ENCODE data around the gene MIA2.

The MIA2 gene

DNA sequence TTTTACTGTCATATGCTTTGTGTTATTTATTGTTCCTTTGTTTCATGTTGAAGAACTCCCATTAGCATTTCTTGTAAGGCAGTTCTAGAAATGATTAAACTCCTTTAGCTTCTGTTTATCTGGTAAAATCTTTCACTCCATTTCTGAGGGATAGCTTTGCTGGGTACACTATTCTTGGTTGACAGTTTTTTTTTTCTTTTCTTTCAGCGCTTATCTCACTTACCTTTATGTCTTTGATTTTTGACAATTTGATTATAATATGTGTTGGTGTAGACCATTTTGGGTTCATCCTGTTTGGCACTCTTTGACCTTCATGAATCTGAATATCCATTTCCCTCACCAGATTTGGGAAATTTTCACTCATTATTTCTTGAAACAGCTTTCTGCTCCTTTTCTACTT, 182.4 kb downstream of the MIA2 start:
- H3K36me3 ChIP-seq (ENCODE audit: control insufficient read depth, insufficient read depth, low read length): no peaks in the 10 kb centered on the region
- no peak overlapping the region for H3K4me3 ChIP-seq (ENCODE audit: insufficient read depth, low read depth, low read length)
- H3K27ac ChIP-seq (ENCODE audit: insufficient read depth, low read depth, low read length, poor library complexity, severe bottlenecking): no peak overlapping the region
- H3K9me3 ChIP-seq (ENCODE audit: control insufficient read depth, low read length): peaks cover 2% of the 10 kb centered on the region
- no CpG with 5 or more reads among the region's 1 CpG for WGBS, 2 experiments
- H3K4me1 ChIP-seq (ENCODE audit: control insufficient read depth, insufficient read depth, low read length): no peaks in the 10 kb centered on the region
- H3K27me3 ChIP-seq (ENCODE audit: control insufficient read depth, insufficient read depth, low read length, poor library complexity, severe bottlenecking): no peaks in the 10 kb centered on the region

DNA sequence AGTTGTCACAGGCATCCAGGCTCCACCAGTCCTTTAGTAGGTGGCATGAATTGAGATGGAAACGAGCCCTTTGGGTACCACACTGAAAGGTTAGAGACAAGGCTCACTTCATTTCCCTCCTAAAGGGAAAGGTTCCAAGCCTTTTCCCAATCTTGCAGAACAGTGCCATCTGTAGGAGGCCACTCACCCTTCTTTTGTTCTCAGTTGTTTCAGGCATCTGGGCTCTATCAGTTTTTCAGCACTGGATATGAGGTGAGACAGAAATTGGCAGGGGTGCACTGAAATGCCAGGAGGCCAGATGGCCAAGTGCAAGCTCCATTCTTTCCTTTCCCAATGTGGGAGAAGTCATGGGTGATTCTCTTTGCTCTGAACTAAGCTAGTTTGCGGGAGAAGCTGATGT, 183.3 kb downstream of the MIA2 start:
- WGBS, 2 experiments: 87 to 91% methylated on average over 2 of the region's 2 CpGs
- Histone ChIP-seq H3K27ac (ENCODE audit: insufficient read depth, low read depth, low read length, poor library complexity, severe bottlenecking) (no peak overlapping the region), H3K9me3 (ENCODE audit: control insufficient read depth, low read length) (no peaks in the 10 kb centered on the region), H3K27me3 (ENCODE audit: control insufficient read depth, insufficient read depth, low read length, poor library complexity, severe bottlenecking) (no peaks in the 10 kb centered on the region), H3K36me3 (ENCODE audit: control insufficient read depth, insufficient read depth, low read length) (no peaks in the 10 kb centered on the region), H3K4me1 (ENCODE audit: control insufficient read depth, insufficient read depth, low read length) (no peaks in the 10 kb centered on the region), H3K4me3 (ENCODE audit: insufficient read depth, low read depth, low read length) (no peak overlapping the region)

DNA sequence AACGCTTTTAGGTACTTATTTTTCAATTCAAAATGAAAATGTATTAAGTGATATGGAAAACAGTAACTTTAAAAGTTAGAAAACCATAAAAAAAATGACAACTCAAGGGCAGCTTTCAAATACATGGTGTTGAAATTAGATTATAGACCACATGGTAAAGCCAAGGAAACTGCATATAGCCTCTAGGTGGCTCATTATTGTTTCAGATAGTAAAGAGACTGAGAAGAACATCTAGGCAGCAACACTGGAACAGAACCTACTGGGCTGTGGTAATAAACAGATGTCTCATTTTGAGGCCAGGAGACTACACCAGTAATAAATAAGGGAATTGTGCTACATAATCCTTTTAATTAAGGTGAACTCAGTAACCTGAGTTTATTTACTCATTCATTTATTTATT, 185.6 kb downstream of the MIA2 start:
- Histone ChIP-seq H3K4me3 (ENCODE audit: insufficient read depth, low read depth, low read length) (no peak overlapping the region), H3K4me1 (ENCODE audit: control insufficient read depth, insufficient read depth, low read length) (no peaks in the 10 kb centered on the region), H3K27me3 (ENCODE audit: control insufficient read depth, insufficient read depth, low read length, poor library complexity, severe bottlenecking) (no peaks in the 10 kb centered on the region), H3K9me3 (ENCODE audit: control insufficient read depth, low read length) (no peaks in the 10 kb centered on the region), H3K27ac (ENCODE audit: insufficient read depth, low read depth, low read length, poor library complexity, severe bottlenecking) (no peak overlapping the region), H3K36me3 (ENCODE audit: control insufficient read depth, insufficient read depth, low read length) (no peaks in the 10 kb centered on the region)
- WGBS, 2 experiments: 90 to 100% methylated on average over 1 of the region's 1 CpG

DNA sequence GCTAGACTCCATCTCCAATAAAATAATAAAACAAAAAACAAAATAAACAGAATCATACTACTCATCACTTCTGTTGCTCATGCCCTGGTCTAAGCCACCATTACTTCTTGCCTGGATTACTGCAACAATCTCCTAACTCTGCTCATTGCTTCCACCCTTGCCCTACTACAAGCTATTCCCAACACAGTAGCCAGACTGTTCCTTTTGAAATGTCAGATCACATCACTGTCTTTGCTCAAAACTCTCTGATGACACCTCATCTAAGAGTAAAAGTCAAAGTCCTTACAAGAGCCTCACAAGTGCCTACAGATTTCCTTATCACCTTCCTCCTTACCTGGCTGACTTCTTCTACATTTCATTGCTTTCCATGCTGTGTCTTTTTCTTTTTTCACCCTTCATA, 188.5 kb downstream of the MIA2 start:
- Histone ChIP-seq H3K4me1 (ENCODE audit: control insufficient read depth, insufficient read depth, low read length) (no peaks in the 10 kb centered on the region), H3K4me3 (ENCODE audit: insufficient read depth, low read depth, low read length) (no peak overlapping the region), H3K27ac (ENCODE audit: insufficient read depth, low read depth, low read length, poor library complexity, severe bottlenecking) (no peak overlapping the region), H3K27me3 (ENCODE audit: control insufficient read depth, insufficient read depth, low read length, poor library complexity, severe bottlenecking) (no peaks in the 10 kb centered on the region), H3K9me3 (ENCODE audit: control insufficient read depth, low read length) (no peaks in the 10 kb centered on the region), H3K36me3 (ENCODE audit: control insufficient read depth, insufficient read depth, low read length) (no peaks in the 10 kb centered on the region)

DNA sequence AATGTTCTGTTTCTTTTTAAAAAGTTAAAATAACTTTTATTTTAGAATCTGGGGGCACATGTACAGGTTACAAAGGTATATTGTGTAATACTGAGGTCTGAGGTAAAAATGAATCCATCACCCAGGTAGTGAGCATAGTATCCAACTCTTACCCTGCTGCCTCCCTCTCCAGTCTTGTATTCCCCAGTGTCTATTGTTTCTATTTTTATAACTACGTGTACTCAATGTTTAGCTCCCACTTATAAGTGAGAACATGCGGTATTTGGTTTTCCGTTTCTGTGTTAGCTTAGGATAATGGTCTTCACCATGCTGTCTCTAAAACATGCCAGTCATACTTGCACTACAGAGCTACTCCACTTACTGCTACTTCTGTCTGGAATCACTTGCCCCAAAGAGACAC, 190.1 kb downstream of the MIA2 start:
- H3K27me3 ChIP-seq (ENCODE audit: control insufficient read depth, insufficient read depth, low read length, poor library complexity, severe bottlenecking): no peaks in the 10 kb centered on the region
- no peaks in the 10 kb centered on the region for H3K36me3 ChIP-seq (ENCODE audit: control insufficient read depth, insufficient read depth, low read length)
- no peak overlapping the region for H3K27ac ChIP-seq (ENCODE audit: insufficient read depth, low read depth, low read length, poor library complexity, severe bottlenecking)
- H3K9me3 ChIP-seq (ENCODE audit: control insufficient read depth, low read length): no peaks in the 10 kb centered on the region
- WGBS, 2 experiments: 96% methylated on average over 3 of the region's 3 CpGs
- no peak overlapping the region for H3K4me3 ChIP-seq (ENCODE audit: insufficient read depth, low read depth, low read length)
- H3K4me1 ChIP-seq (ENCODE audit: control insufficient read depth, insufficient read depth, low read length): no peaks in the 10 kb centered on the region

DNA sequence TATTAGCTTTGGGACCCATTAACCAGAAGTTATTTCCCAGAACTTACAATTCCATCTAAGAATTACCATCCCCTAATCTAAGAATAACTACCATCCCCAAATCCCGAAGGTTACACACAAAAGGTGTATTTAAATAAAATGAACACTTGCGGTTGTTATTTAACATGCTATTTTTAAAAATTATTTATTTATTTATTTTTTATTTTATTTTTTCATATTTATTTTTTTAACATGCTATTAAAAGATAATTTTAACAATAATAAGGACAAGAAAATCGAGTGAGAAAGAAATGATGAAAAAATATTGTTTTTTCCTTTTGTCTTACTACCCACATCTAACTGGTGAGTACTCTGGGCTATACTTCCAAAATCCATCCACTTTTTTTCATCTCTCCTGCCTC, 192.2 kb downstream of the MIA2 start:
- no peaks in the 10 kb centered on the region for H3K9me3 ChIP-seq (ENCODE audit: control insufficient read depth, low read length)
- no peaks in the 10 kb centered on the region for H3K36me3 ChIP-seq (ENCODE audit: control insufficient read depth, insufficient read depth, low read length)
- H3K4me1 ChIP-seq (ENCODE audit: control insufficient read depth, insufficient read depth, low read length): peaks cover 7% of the 10 kb centered on the region
- WGBS, 2 experiments: 100% methylated on average over 1 of the region's 3 CpGs; no CpG with 5 or more reads in 1 of the 2 experiments
- H3K27ac ChIP-seq (ENCODE audit: insufficient read depth, low read depth, low read length, poor library complexity, severe bottlenecking): no peak overlapping the region
- H3K4me3 ChIP-seq (ENCODE audit: insufficient read depth, low read depth, low read length): no peak overlapping the region
- no peaks in the 10 kb centered on the region for H3K27me3 ChIP-seq (ENCODE audit: control insufficient read depth, insufficient read depth, low read length, poor library complexity, severe bottlenecking)

DNA sequence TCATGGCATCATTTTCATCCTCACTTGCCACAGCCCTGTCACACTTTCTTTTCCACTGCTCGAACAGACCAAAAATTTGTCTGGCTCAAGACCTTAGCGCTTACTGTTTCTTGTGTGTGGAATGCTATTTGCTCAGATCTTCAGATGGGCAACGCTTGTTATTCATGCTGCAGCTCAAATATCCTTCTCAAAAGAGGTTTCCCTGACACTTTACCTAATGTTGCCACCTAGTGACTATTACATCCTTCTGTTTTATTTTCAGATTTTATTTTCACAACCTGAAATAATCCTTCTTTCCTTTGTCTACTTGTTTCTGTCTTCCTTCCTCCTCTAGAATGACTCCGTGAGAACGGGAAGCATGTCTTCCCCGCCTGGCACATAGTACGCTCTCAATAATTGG, 192.9 kb downstream of the MIA2 start:
- Histone ChIP-seq H3K4me3 (ENCODE audit: insufficient read depth, low read depth, low read length) (no peak overlapping the region), H3K9me3 (ENCODE audit: control insufficient read depth, low read length) (no peaks in the 10 kb centered on the region), H3K27me3 (ENCODE audit: control insufficient read depth, insufficient read depth, low read length, poor library complexity, severe bottlenecking) (no peaks in the 10 kb centered on the region), H3K27ac (ENCODE audit: insufficient read depth, low read depth, low read length, poor library complexity, severe bottlenecking) (no peak overlapping the region), H3K4me1 (ENCODE audit: control insufficient read depth, insufficient read depth, low read length) (peaks cover 8% of the 10 kb centered on the region), H3K36me3 (ENCODE audit: control insufficient read depth, insufficient read depth, low read length) (no peaks in the 10 kb centered on the region)
- WGBS, 2 experiments: 69 to 75% methylated on average over 7 of the region's 7 CpGs

DNA sequence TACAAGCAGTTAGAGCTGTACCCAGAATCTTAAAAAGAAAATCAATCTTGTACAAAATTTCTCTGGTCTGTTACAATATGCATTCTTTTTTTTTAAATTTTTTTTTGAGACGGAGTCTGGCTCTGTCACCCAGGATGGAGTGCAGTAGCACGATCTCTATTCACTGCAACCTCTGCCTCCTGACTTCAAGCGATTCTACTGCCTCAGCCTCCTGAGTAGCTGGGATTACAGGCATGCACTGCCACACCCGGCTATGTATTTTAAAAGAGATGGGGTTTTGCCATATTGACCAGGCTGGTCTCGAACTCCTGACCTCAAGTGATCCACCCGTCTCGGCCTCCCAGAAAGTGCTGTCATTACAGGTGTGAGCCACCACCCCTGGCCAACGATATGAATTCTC, 194.4 kb downstream of the MIA2 start:
- Histone ChIP-seq H3K27me3 (ENCODE audit: control insufficient read depth, insufficient read depth, low read length, poor library complexity, severe bottlenecking) (no peaks in the 10 kb centered on the region), H3K36me3 (ENCODE audit: control insufficient read depth, insufficient read depth, low read length) (no peaks in the 10 kb centered on the region), H3K4me3 (ENCODE audit: insufficient read depth, low read depth, low read length) (no peak overlapping the region), H3K4me1 (ENCODE audit: control insufficient read depth, insufficient read depth, low read length) (peaks cover 8% of the 10 kb centered on the region), H3K27ac (ENCODE audit: insufficient read depth, low read depth, low read length, poor library complexity, severe bottlenecking) (no peak overlapping the region), H3K9me3 (ENCODE audit: control insufficient read depth, low read length) (no peaks in the 10 kb centered on the region)
- 91 to 95% methylated on average over 8 of the region's 8 CpGs for WGBS, 2 experiments

DNA sequence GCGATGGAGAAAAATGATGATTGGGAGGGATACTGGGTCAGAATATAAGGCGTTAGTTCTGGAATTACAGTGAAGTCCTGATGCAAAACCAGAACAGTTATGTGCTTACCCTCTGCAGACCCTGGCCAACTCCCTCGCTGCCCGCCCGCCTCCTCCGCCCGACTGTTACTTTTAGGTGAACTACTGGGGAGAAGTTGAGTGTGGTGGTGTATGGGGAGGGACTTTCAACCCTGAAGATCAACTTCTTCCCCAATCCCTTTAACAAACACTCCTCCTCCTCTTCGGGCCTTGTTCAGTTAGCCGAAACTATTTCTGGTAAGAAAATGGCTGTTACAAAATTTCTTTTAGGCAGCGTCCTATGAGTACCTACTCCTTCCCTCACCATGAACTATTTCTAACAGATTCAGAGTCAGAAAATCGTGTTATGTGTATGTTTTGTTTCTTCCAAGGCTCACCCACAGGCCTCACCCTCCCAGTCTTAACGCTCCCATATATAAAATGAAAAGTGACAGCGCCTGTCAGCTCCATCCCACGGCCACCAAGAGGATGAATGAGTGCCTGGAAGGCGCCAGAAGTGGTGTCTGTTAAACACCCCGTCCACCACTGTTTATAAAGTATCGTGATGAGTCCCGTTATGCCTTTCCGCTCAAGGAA, 197.2 kb downstream of the MIA2 start:
- no peaks in the 10 kb centered on the region for H3K36me3 ChIP-seq (ENCODE audit: control insufficient read depth, insufficient read depth, low read length)
- H3K9me3 ChIP-seq (ENCODE audit: control insufficient read depth, low read length): no peaks in the 10 kb centered on the region
- 24 to 25% methylated on average over 16 to 19 of the region's 19 CpGs for WGBS, 2 experiments
- H3K4me3 ChIP-seq (ENCODE audit: insufficient read depth, low read depth, low read length): peak overlapping the region; percentile 97
- H3K4me1 ChIP-seq (ENCODE audit: control insufficient read depth, insufficient read depth, low read length): peaks cover 8% of the 10 kb centered on the region
- no peak overlapping the region for H3K27ac ChIP-seq (ENCODE audit: insufficient read depth, low read depth, low read length, poor library complexity, severe bottlenecking)
- no peaks in the 10 kb centered on the region for H3K27me3 ChIP-seq (ENCODE audit: control insufficient read depth, insufficient read depth, low read length, poor library complexity, severe bottlenecking)

DNA sequence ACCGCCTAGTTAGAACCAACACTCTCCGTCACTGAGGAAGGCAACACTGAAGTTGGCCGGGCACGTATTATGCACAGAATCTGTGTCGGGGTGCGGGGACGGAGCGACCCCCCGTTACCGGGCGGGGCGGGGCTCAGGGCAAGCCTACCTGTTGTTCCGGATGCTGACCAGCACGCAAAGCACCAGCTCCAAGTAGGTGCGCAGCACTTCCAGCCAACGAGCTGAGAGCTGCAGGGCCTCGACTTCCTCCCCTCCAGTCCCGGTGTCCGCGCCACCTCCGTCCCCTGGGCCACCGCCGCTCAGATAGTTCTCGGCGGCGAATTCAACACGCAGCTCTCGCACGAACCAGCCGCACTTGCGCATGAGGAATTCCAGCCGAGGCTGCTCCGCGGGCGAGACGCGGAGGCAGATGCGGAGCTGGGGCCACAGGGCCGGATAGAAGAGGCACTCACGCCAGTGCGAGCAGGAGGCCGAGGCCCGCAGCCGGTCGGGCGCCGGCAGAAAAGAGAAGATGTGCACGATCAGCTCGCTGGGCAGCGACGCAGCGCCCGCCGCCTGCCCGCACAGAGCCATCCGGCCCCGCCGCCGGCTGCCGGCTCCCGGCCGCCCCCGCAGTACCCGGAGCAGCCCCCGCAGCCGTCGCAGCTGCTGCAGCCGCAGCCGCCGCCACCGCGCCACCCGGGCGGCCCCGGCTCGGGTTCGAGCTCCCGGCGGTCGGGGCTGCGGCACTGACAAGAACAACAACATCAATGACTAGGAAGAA, 197.9 kb downstream of the MIA2 start:
- Histone ChIP-seq H3K4me1 (ENCODE audit: control insufficient read depth, insufficient read depth, low read length) (peaks cover 8% of the 10 kb centered on the region), H3K36me3 (ENCODE audit: control insufficient read depth, insufficient read depth, low read length) (no peaks in the 10 kb centered on the region), H3K9me3 (ENCODE audit: control insufficient read depth, low read length) (no peaks in the 10 kb centered on the region), H3K27ac (ENCODE audit: insufficient read depth, low read depth, low read length, poor library complexity, severe bottlenecking) (peak overlapping the region; percentile 100), H3K4me3 (ENCODE audit: insufficient read depth, low read depth, low read length) (peak overlapping the region; percentile 97), H3K27me3 (ENCODE audit: control insufficient read depth, insufficient read depth, low read length, poor library complexity, severe bottlenecking) (no peaks in the 10 kb centered on the region)
- 0% methylated on average over 81 of the region's 81 CpGs for WGBS, 2 experiments

Measured in ectodermal cell (in vitro differentiated cells).